ENCODE data around the gene TANK. TPM values are rescaled to one million over a fixed set of nuclear protein-coding genes. Genes with fewer than 3 reads are reported as not detected.
A peak's percentile ranks its signal among the peaks of the same experiment; 100 is the strongest.
"Not testable (repeated sequence)": the region's sequence is repeated elsewhere in the genome, so short reads cannot be mapped to it uniquely, and the experiment has no call there.

Gene TANK
- total and polyA plus RNA-seq, 7 experiments from 2014 or later, result 45.5 to 142 (median 61.4) TPM

DNA sequence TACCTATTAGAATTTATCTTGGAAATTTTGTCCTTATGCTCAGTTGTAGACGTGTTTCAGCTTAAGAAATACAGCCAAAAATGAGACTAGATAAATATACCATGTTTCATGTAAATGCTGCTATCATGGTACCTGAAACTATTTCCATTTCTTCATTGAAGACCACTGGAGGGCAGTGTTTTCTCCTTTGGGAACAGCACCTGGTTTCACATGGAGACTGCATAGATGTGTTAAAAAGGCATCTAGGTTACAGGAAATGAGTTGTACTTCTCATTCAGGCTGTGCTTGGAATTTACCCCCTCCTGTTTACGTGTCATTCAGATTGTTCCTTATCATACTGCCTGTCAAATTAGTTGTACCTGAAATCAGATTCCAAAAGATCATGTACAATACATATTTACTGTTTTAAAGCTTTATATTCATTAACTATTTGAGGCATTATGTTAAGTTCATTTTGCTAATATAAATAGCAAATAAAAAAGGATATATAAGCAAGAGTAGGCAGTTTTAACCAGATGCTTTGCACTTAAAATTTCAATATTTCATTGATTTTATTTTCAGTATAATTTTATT is 90.7 kb downstream of the TANK start:
- ChIA-PET CTCF (interaction anchor here (1.1 to 2.1 kb wide), 5 partner anchors 8 to 696 kb away, joined by 3 to 10 read pairs (median 7); no protein-coding TSS in a partner anchor), POLR2A (interaction anchor here (1.2 kb wide), 1 partner anchor 9 kb away, joined by 4 read pairs; no protein-coding TSS in a partner anchor)
- Histone ChIP-seq H3K27ac (ENCODE audit: low read depth, low read length) (no peak overlapping the region), H3K36me3 (ENCODE audit: control insufficient read depth in 2 of 3, insufficient read depth in 3 of 3, low read length in 3 of 3) (no peaks in the 10 kb centered on the region), H3K4me3 (ENCODE audit: low read length) (no peak overlapping the region), H3K4me1 (ENCODE audit: control insufficient read depth in 2 of 2, insufficient read depth in 2 of 2, low read length in 2 of 2) (peaks cover 0 to 4% of the 10 kb centered on the region in 2 donors), H3K27me3 (ENCODE audit: control insufficient read depth in 2 of 2, insufficient read depth in 2 of 2, low read length in 2 of 2) (no peaks in the 10 kb centered on the region), H3K9me3 (ENCODE audit: control insufficient read depth in 2 of 3, low read length in 3 of 3) (no peaks in the 10 kb centered on the region)
- peak; percentile 56 for ATAC-seq
- Mint-ChIP-seq H3K27ac (peak overlapping the region in 1 of 9 donors; percentile 19), H3K4me3 (no peak overlapping the region), H3K9me3 (no peaks in the 10 kb centered on the region), H3K27me3 (no peaks in the 10 kb centered on the region), H3K36me3 (peaks cover 0 to 11% (median 0%) of the 10 kb centered on the region in 5 donors), H3K4me1 (peaks cover 7 to 30% (median 17%) of the 10 kb centered on the region in 7 donors)
- intact Hi-C loops (cut with micrococcal nuclease), result loop anchor here in 1 of 2 donors (1.0 kb wide), 1 partner anchor 8 kb away; no protein-coding TSS in a partner anchor
- DNase-seq, result peak in 2 of 9 donors; percentile 9 to 23

DNA sequence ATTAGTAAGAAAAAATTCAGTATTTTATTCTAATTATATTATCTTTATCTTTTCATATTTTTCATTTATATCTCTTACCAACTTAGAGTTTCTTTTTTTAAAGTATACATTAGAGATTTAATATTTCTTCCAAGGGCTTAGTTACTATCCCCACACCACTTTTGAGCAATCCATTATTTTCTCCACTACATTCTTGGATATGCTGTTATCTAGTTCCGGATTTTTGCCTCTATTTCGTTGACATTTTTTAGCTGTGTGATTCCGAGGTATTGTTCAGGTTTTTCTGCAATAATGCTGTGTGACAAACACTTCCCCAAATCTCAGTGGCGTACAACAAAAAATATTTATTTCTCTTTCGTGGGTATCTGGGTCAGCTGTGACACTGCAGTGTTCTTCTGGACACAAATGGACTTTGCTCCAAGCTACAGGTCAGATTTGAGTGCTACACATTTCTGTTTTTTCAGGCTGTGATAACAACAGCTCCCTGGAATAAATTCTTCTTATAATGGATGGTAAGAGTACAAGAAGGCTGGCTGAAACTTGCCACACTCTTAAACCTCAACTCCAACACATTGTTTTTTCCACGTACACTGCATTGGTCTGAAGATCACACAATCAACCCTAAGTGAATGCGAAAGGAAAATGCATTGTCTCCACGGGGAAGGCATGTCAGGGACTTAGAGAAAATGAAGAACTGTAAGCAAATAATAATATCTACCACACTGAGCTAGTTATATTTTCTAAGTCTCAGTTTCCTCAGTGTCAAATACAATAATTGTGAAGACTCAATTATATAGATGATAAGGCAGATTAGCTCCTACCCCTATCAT is 97.1 kb downstream of the TANK start:
- intact Hi-C loops (cut with micrococcal nuclease), result loop anchor here in 1 of 2 donors (1.0 kb wide), 1 partner anchor 10 kb away; no protein-coding TSS in a partner anchor
- H3K27ac ChIP-seq (ENCODE audit: low read depth, low read length), result no peak overlapping the region
- no peaks in the 10 kb centered on the region for H3K36me3 ChIP-seq (ENCODE audit: control insufficient read depth in 2 of 3, insufficient read depth in 3 of 3, low read length in 3 of 3)
- no peaks in the 10 kb centered on the region for H3K36me3 Mint-ChIP-seq
- DNase-seq (no peak), ATAC-seq (no peak)
- no peaks in the 10 kb centered on the region for H3K9me3 Mint-ChIP-seq
- H3K4me1 Mint-ChIP-seq, result no peaks in the 10 kb centered on the region
- H3K9me3 ChIP-seq (ENCODE audit: control insufficient read depth in 2 of 3, low read length in 3 of 3), result no peaks in the 10 kb centered on the region
- ChIA-PET POLR2A (no interaction called here), CTCF (interaction anchor here (0.7 to 1.5 kb wide), 2 partner anchors 34 to 1524 kb away, joined by 3 to 4 read pairs; no protein-coding TSS in a partner anchor)
- H3K4me1 ChIP-seq (ENCODE audit: control insufficient read depth in 2 of 2, insufficient read depth in 2 of 2, low read length in 2 of 2), result no peaks in the 10 kb centered on the region
- H3K4me3 Mint-ChIP-seq, result no peak overlapping the region
- peaks cover 0 to 3% (median 0%) of the 10 kb centered on the region in 5 donors for H3K27me3 Mint-ChIP-seq
- no peak overlapping the region for H3K27ac Mint-ChIP-seq
- no peak overlapping the region for H3K4me3 ChIP-seq (ENCODE audit: low read length)
- no peaks in the 10 kb centered on the region for H3K27me3 ChIP-seq (ENCODE audit: control insufficient read depth in 2 of 2, insufficient read depth in 2 of 2, low read length in 2 of 2)

DNA sequence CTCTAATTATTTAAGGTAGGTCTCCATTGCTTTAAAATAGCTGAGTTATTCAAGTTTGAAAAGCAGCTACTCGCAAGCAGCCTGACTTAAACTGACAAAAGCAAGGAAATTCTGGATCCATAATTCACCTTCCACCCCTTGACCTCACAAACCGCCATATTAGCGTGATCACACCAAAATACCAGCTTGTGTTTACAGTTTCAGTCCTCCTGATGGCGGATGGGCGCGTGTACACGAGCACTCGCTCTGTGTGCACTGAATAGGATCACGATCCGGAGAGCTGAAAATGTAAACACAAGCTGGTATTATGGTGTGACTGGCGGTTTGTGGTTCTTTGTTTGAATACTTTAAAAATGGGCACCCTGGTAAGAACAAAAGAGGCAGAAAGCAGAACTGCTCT is 105.6 kb downstream of the TANK start:
- no peaks in the 10 kb centered on the region for H3K27me3 ChIP-seq (ENCODE audit: control insufficient read depth in 2 of 2, insufficient read depth in 2 of 2, low read length in 2 of 2)
- H3K9me3 ChIP-seq (ENCODE audit: control insufficient read depth in 2 of 3, low read length in 3 of 3), result no peaks in the 10 kb centered on the region
- no peaks in the 10 kb centered on the region for H3K4me1 ChIP-seq (ENCODE audit: control insufficient read depth in 2 of 2, insufficient read depth in 2 of 2, low read length in 2 of 2)
- ChIA-PET POLR2A (interaction anchor here (0.6 to 1.0 kb wide), 3 partner anchors 17 to 68 kb away, joined by 3 read pairs; no protein-coding TSS in a partner anchor), CTCF (interaction anchor here (0.6 to 0.7 kb wide), 2 partner anchors 16 to 271 kb away, joined by 3 read pairs; no protein-coding TSS in a partner anchor)
- H3K9me3 Mint-ChIP-seq, result no peaks in the 10 kb centered on the region
- H3K4me3 ChIP-seq (ENCODE audit: low read length), result no peak overlapping the region
- DNase-seq, result no peak
- no peaks in the 10 kb centered on the region for H3K4me1 Mint-ChIP-seq
- ATAC-seq, result no peak
- no peaks in the 10 kb centered on the region for H3K36me3 ChIP-seq (ENCODE audit: control insufficient read depth in 2 of 3, insufficient read depth in 3 of 3, low read length in 3 of 3)
- H3K27ac ChIP-seq (ENCODE audit: low read depth, low read length), result no peak overlapping the region
- H3K27ac Mint-ChIP-seq, result no peak overlapping the region
- H3K27me3 Mint-ChIP-seq, result peaks cover 0 to 29% (median 4%) of the 10 kb centered on the region in 5 donors
- intact Hi-C loops (cut with micrococcal nuclease), result no loop called here
- H3K36me3 Mint-ChIP-seq, result no peaks in the 10 kb centered on the region
- no peak overlapping the region for H3K4me3 Mint-ChIP-seq

DNA sequence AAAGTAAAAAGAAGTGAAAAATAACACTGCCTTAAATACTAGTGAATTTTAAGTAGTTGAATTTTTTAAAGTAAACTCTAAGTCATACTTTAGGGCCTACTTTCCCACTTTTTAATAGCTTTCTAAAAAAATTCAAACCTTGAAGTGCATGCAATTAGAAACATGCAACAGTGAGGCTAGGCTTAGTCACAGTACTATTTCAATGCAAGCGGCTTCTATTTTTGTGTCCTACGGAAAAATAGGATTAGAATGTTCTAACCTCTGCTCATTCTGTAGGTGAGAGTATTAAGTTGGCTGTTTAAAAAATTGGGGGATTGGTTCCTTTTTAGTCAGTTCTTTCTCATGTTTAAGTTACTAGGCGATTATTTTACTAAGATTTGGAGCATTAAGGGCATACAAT is 108.9 kb downstream of the TANK start:
- Histone ChIP-seq H3K9me3 (ENCODE audit: control insufficient read depth in 2 of 3, low read length in 3 of 3) (no peaks in the 10 kb centered on the region), H3K4me1 (ENCODE audit: control insufficient read depth in 2 of 2, insufficient read depth in 2 of 2, low read length in 2 of 2) (no peaks in the 10 kb centered on the region), H3K36me3 (ENCODE audit: control insufficient read depth in 2 of 3, insufficient read depth in 3 of 3, low read length in 3 of 3) (no peaks in the 10 kb centered on the region), H3K27ac (ENCODE audit: low read depth, low read length) (no peak overlapping the region), H3K27me3 (ENCODE audit: control insufficient read depth in 2 of 2, insufficient read depth in 2 of 2, low read length in 2 of 2) (no peaks in the 10 kb centered on the region), H3K4me3 (ENCODE audit: low read length) (no peak overlapping the region)
- intact Hi-C loops (cut with micrococcal nuclease), result no loop called here
- no peak for DNase-seq
- ChIA-PET POLR2A (no interaction called here), CTCF (interaction anchor here (3.5 kb wide), 1 partner anchor 45 kb away, joined by 32 read pairs; no protein-coding TSS in a partner anchor)
- H3K36me3 Mint-ChIP-seq, result no peaks in the 10 kb centered on the region
- ATAC-seq, result no peak
- peaks cover 0 to 3% (median 0%) of the 10 kb centered on the region in 7 donors for H3K4me1 Mint-ChIP-seq
- H3K27ac Mint-ChIP-seq, result no peak overlapping the region
- H3K27me3 Mint-ChIP-seq, result peaks cover 3 to 23% (median 5%) of the 10 kb centered on the region in 5 donors
- no peak overlapping the region for H3K4me3 Mint-ChIP-seq
- no peaks in the 10 kb centered on the region for H3K9me3 Mint-ChIP-seq

DNA sequence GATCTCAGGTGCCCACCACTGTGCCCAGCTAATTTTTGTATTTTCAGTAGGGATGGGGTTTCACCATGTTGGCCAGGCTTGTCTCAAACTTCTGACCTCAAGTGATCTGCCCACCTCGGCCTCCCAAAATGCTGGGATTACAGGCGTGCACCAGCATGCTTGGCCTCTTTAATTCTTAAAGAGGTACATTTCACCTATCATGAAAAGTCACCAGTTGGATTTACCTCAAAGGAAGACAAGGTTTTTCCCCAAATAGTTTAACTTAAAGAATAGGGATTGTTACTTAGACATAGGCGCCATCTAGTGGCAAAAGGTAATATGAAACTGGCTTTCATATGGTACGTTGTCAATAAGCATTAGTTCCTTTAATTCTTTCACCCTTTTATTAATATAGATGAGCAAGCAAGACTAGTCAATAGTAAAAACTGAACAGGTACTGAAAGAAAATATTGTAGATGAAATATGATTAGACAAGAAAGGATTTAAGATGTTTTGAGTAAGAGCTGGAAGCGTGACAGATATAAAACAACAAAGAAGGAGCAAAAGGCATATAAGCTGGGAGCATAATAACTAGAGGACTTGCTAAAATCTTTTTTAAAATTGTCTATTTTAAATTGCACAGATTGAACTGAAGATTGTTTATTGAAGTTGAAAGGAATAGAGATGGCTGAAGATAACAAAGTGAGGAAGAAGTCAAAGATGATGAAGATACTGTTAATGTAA is 113.0 kb downstream of the TANK start:
- H3K9me3 ChIP-seq (ENCODE audit: control insufficient read depth in 2 of 3, low read length in 3 of 3), result no peaks in the 10 kb centered on the region
- Mint-ChIP-seq H3K4me3 (no peak overlapping the region), H3K27ac (no peak overlapping the region), H3K27me3 (peaks cover 4 to 27% (median 5%) of the 10 kb centered on the region in 5 donors), H3K4me1 (peaks cover 0 to 3% (median 0%) of the 10 kb centered on the region in 7 donors), H3K9me3 (no peaks in the 10 kb centered on the region), H3K36me3 (no peaks in the 10 kb centered on the region)
- POLR2A ChIA-PET, result no interaction called here
- ATAC-seq (peak; percentile 80), DNase-seq (peak in 7 of 9 donors; percentile 26 to 65 (median 58))
- intact Hi-C loops (cut with micrococcal nuclease), result loop anchor here (1.0 to 10.0 kb wide), 5 partner anchors 28 to 1018 kb away; no protein-coding TSS in a partner anchor
- no peaks in the 10 kb centered on the region for H3K36me3 ChIP-seq (ENCODE audit: control insufficient read depth in 2 of 3, insufficient read depth in 3 of 3, low read length in 3 of 3)
- no peaks in the 10 kb centered on the region for H3K27me3 ChIP-seq (ENCODE audit: control insufficient read depth in 2 of 2, insufficient read depth in 2 of 2, low read length in 2 of 2)
- H3K4me1 ChIP-seq (ENCODE audit: control insufficient read depth in 2 of 2, insufficient read depth in 2 of 2, low read length in 2 of 2), result no peaks in the 10 kb centered on the region
- H3K4me3 ChIP-seq (ENCODE audit: low read length), result no peak overlapping the region
- CTCF ChIA-PET, result interaction anchor here (0.8 to 5.1 kb wide), 11 partner anchors 9 to 209 kb away, joined by 3 to 79 read pairs (median 3); no protein-coding TSS in a partner anchor
- H3K27ac ChIP-seq (ENCODE audit: low read depth, low read length), result no peak overlapping the region

DNA sequence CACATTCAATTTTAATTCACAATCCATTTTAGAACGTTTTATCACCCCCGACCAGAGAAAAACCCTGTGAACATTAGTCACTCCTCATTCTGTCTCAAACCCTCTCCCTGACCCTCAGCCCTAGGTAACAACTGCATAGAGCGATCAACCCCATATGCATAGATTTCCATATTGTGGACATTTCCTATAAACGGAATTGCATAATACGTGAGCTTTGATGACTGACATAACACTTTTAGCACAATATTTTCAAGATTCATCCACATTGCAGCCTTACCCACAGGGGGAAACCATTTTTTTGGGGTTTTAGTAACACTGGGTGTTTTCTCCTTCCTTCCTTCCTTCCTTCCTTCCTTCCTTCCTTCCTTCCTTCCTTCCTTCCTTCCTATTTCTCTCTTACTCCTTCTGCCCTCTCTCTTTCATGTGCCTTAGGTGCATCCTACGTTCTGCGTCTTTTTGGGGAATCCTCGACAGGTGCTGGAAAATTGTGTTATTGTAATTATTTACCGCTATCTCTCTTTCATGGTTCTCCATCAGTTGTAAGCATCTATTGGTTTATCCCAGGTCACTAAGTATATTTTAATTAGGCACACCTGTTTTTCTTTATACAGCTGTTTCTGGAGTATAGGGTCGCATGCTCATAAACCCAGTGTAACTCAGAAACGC is 118.5 kb downstream of the TANK start:
- DNase-seq, result peak in 1 of 9 donors; percentile 11
- not testable (repeated sequence) for H3K4me3 Mint-ChIP-seq; H3K9me3 ChIP-seq (ENCODE audit: control insufficient read depth in 2 of 3, low read length in 3 of 3); H3K27ac Mint-ChIP-seq; H3K4me3 ChIP-seq (ENCODE audit: low read length); ATAC-seq; H3K27ac ChIP-seq (ENCODE audit: low read depth, low read length); H3K4me1 Mint-ChIP-seq; H3K4me1 ChIP-seq (ENCODE audit: control insufficient read depth in 2 of 2, insufficient read depth in 2 of 2, low read length in 2 of 2); H3K36me3 ChIP-seq (ENCODE audit: control insufficient read depth in 2 of 3, insufficient read depth in 3 of 3, low read length in 3 of 3); H3K27me3 ChIP-seq (ENCODE audit: control insufficient read depth in 2 of 2, insufficient read depth in 2 of 2, low read length in 2 of 2); H3K36me3 Mint-ChIP-seq; H3K9me3 Mint-ChIP-seq
- ChIA-PET POLR2A (interaction anchor here (0.8 kb wide), 1 partner anchor 56 kb away, joined by 3 read pairs; no protein-coding TSS in a partner anchor), CTCF (interaction anchor here (1.0 kb wide), 1 partner anchor 56 kb away, joined by 4 read pairs; no protein-coding TSS in a partner anchor)
- peaks cover 0 to 26% (median 4%) of the 10 kb centered on the region in 5 donors for H3K27me3 Mint-ChIP-seq
- intact Hi-C loops (cut with micrococcal nuclease), result loop anchor here in 1 of 2 donors (10.0 kb wide), 1 partner anchor 1024 kb away; no protein-coding TSS in a partner anchor
